ENCODE measurements around the gene BAZ1A. TPM values are rescaled to one million over a fixed set of nuclear protein-coding genes. Genes with fewer than 3 reads are reported as not detected.
"Not testable (repeated sequence)": the region's sequence is repeated elsewhere in the genome, so short reads cannot be mapped to it uniquely, and the experiment has no call there.

BAZ1A gene
- total RNA-seq, 3 donors from 2014 or later: 70.8 to 79.5 (median 77.9) TPM

- peaks cover 57% of the 10 kb centered on the region for H3K4me1 Mint-ChIP-seq (ENCODE audit: low read depth)
These were observed 41.3 kb downstream of the BAZ1A start for GRCh38 chr14:34833549-34834523.

GRCh38 chr14:34826661-34827060, 48.5 kb downstream of the BAZ1A start:
- H3K4me1 Mint-ChIP-seq (ENCODE audit: low read depth): peaks cover 33% of the 10 kb centered on the region
- no peak for DNase-seq
- no peak overlapping the region for H3K4me3 Mint-ChIP-seq
- no peaks in the 10 kb centered on the region for H3K9me3 Mint-ChIP-seq
- ATAC-seq: no peak
- no peaks in the 10 kb centered on the region for H3K27me3 Mint-ChIP-seq (ENCODE audit: low read depth)
- peaks cover 38% of the 10 kb centered on the region for H3K36me3 Mint-ChIP-seq (ENCODE audit: insufficient read depth)

More at GRCh38 chr14:34833549-34834523, 41.3 kb downstream of the BAZ1A start:
- no peak overlapping the region for H3K4me3 Mint-ChIP-seq
- DNase-seq: no peak
- no peaks in the 10 kb centered on the region for H3K27me3 Mint-ChIP-seq (ENCODE audit: low read depth)
- peaks cover 17% of the 10 kb centered on the region for H3K36me3 Mint-ChIP-seq (ENCODE audit: insufficient read depth)
- peak; percentile 14 to 27 for ATAC-seq
- no peaks in the 10 kb centered on the region for H3K9me3 Mint-ChIP-seq

DNA sequence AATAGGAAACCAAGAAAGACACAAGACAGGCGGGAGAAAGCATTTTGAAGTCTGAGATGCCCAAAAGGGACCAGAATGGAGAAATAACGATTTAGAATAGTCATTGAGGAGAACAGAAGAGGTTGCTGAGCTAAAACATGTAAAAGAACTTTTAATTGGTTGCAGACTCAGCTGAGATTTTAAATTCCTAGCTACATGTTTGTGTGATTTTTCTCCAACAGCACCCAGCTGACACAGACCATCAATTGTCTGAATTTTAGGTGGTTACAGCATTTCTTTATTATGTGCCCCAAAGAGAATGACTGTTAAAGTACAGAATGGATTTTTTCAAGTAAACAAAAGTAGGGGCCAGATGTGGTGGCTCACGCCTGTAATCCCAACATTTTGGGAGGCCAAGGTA, 50.3 kb downstream of the BAZ1A start:
- Mint-ChIP-seq H3K4me1 (ENCODE audit: low read depth) (peaks cover 22% of the 10 kb centered on the region), H3K36me3 (ENCODE audit: insufficient read depth) (peaks cover 48% of the 10 kb centered on the region), H3K4me3 (no peak overlapping the region), H3K27me3 (ENCODE audit: low read depth) (no peaks in the 10 kb centered on the region), H3K9me3 (no peaks in the 10 kb centered on the region)
- DNase-seq: no peak
- no peak for ATAC-seq

DNA sequence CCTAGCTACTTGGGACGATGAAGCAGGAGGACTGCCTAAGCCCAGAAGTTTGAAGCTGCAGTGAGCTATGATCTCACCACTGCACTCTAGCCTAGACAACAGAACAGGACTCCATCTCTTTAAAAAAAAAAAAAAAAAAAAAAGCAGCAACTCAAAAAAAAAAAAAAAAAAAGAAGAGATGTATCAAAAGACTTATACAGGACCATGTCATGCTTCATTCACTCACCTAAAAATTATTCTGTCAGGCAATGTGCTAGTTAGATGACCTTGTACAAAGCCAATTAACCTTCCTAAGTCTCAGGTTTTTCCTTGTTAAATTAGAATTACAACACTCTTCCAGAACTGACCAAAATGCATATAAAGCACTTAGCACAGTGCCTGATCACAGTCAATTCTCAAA, 50.9 kb downstream of the BAZ1A start:
- peaks cover 49% of the 10 kb centered on the region for H3K36me3 Mint-ChIP-seq (ENCODE audit: insufficient read depth)
- no peak for ATAC-seq

DNA sequence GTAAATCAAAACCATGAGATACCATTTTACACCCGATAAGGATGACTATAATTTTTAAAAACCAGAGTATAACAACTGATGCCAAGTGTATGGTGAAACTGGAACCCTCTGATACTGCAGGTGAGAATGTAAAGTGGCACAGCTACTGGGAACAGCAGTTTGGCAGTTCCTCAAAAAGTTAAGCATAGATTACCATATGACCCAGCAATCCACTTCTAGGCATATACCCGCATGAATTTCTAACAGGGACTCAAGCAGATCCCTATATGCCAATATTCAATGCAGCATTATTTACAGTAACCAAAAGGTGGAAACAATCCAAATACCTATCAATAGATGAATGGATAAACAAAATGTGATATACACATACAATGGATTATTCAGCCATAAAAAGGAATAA, 57.4 kb downstream of the BAZ1A start:
- DNase-seq (no peak), ATAC-seq (no peak)
- H3K36me3 Mint-ChIP-seq (ENCODE audit: insufficient read depth): peaks cover 31% of the 10 kb centered on the region
- no peak overlapping the region for H3K4me3 Mint-ChIP-seq
- peaks cover 7% of the 10 kb centered on the region for H3K4me1 Mint-ChIP-seq (ENCODE audit: low read depth)
- H3K9me3 Mint-ChIP-seq: no peaks in the 10 kb centered on the region
- H3K27me3 Mint-ChIP-seq (ENCODE audit: low read depth): no peaks in the 10 kb centered on the region

More for the DNA sequence above, 50.9 kb downstream of the BAZ1A start:
- Mint-ChIP-seq H3K9me3 (no peaks in the 10 kb centered on the region), H3K4me1 (ENCODE audit: low read depth) (peaks cover 17% of the 10 kb centered on the region), H3K27me3 (ENCODE audit: low read depth) (no peaks in the 10 kb centered on the region), H3K4me3 (no peak overlapping the region)
- no peak for DNase-seq

DNA sequence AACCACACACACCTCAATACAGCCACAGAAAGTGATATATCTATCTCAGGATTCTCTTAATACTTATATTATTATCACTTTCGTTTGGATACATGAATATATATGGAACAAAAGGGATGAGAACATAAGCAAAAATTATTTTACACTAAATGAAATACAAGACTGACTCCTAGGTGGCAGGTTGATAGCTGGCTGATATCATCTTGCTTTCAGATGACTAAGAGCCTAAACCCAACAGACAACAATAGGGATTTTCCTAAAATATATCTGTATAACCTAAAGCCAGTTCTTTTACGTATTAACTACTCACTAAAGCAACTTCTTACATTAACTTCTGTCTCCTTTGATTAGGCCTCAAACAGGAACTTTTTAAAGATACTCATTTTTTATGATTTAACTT, 65.1 kb downstream of the BAZ1A start:
- Mint-ChIP-seq H3K4me3 (no peak overlapping the region), H3K4me1 (ENCODE audit: low read depth) (peaks cover 16% of the 10 kb centered on the region), H3K9me3 (peaks cover 9% of the 10 kb centered on the region), H3K36me3 (ENCODE audit: insufficient read depth) (peaks cover 33% of the 10 kb centered on the region), H3K27me3 (ENCODE audit: low read depth) (no peaks in the 10 kb centered on the region)
- ATAC-seq (peak in 1 of 2 donors; percentile 43), DNase-seq (no peak)

DNA sequence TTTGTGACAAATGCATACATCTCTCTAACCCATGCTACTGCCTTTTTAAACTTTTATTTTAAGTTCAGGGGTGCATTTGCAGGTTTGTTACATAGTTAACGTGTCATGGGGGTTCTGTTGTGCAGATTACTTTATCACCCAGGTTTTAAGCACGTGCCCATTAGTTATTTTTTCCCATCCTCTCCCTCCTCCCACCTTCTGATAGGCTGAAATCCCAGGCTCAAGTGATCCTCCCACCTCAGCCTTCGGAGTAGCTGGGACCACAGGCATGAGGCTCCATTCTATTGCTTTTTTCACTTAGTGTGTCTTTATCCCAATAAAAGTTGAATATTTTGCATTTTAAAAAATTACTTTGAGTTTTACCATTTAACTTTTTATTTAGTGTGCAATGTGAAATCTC, 68.9 kb downstream of the BAZ1A start:
- no peak for ATAC-seq
- H3K4me3 Mint-ChIP-seq: no peak overlapping the region
- peaks cover 12% of the 10 kb centered on the region for H3K9me3 Mint-ChIP-seq
- H3K4me1 Mint-ChIP-seq (ENCODE audit: low read depth): peaks cover 3% of the 10 kb centered on the region
- H3K36me3 Mint-ChIP-seq (ENCODE audit: insufficient read depth): peaks cover 47% of the 10 kb centered on the region
- H3K27me3 Mint-ChIP-seq (ENCODE audit: low read depth): no peaks in the 10 kb centered on the region
- DNase-seq: no peak

DNA sequence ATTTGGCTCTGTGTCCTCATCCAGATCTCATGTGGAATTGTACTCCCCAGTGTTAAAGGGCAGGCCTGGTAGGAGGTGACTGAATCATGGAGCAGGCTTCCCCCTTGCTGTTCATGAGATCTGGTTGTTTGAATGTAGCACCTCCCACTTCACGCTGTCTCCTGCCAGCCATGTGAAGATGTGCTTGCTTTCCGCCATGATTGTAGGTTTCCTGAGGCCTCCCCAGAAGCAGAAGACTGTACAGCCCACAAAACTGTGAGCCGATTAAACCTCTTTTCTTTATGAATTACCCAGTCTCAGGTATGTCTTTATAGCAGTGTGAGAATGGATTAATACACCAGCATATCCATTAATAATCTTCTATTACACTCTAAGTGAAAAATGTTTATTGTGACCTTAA, 70.2 kb downstream of the BAZ1A start:
- no peak for ATAC-seq
- peaks cover 57% of the 10 kb centered on the region for H3K36me3 Mint-ChIP-seq (ENCODE audit: insufficient read depth)
- H3K9me3 Mint-ChIP-seq: peaks cover 12% of the 10 kb centered on the region
- no peaks in the 10 kb centered on the region for H3K27me3 Mint-ChIP-seq (ENCODE audit: low read depth)
- DNase-seq: no peak
- peaks cover 1% of the 10 kb centered on the region for H3K4me1 Mint-ChIP-seq (ENCODE audit: low read depth)
- H3K4me3 Mint-ChIP-seq: no peak overlapping the region

GRCh38 chr14:34798861-34799260, 76.3 kb downstream of the BAZ1A start:
- H3K36me3 Mint-ChIP-seq (ENCODE audit: insufficient read depth): peaks cover 53% of the 10 kb centered on the region
- ATAC-seq; H3K9me3 Mint-ChIP-seq; H3K4me3 Mint-ChIP-seq; DNase-seq; H3K27me3 Mint-ChIP-seq (ENCODE audit: low read depth); H3K4me1 Mint-ChIP-seq (ENCODE audit: low read depth): not testable (repeated sequence)

DNA sequence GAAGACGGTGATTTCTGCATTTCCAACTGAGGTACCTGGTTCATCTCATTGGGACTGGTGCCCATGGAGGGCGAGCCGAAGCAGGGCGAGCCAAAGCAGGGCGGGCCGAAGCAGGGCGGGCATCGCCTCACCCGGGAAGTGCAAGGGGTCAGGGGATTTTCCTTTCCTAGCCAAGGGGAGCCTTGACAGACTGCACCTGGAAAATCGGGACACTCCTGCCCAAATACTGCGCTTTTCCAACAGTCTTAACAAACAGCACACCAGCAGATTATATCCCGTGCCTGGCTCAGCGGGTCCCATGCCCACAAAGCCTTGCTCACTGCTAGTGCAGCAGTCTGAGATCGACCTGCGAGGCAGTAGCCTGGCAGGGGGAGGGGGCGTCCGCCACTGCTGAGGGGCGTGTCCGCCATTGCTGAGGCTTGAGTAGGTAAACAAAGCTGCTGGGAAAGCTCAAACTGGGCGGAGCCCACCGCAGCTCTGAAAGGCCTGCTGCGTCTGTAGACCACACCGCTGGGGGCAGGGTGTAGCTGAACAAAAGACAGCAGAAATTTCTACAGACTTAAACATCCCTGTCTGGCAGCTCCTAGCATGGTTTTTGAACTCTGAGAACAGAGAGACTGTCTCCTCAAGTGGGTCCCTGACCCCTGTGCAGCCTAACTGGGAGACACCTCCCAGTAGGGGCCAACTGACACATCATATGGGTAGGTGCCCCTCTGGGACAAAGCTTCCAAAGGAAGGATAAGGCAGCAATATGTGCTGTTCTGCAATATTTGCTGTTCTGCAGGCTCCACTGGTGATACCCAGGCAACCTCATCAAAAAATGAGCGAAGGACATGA, 77.2 kb downstream of the BAZ1A start:
- Mint-ChIP-seq H3K4me3 (no peak overlapping the region), H3K36me3 (ENCODE audit: insufficient read depth) (peaks cover 52% of the 10 kb centered on the region), H3K4me1 (ENCODE audit: low read depth) (no peaks in the 10 kb centered on the region), H3K27me3 (ENCODE audit: low read depth) (no peaks in the 10 kb centered on the region), H3K9me3 (no peaks in the 10 kb centered on the region)
- ATAC-seq: no peak
- no peak for DNase-seq

GRCh38 chr14:34796902-34797301, 78.3 kb downstream of the BAZ1A start:
- Mint-ChIP-seq H3K4me3 (no peak overlapping the region), H3K4me1 (ENCODE audit: low read depth) (no peaks in the 10 kb centered on the region), H3K27me3 (ENCODE audit: low read depth) (no peaks in the 10 kb centered on the region), H3K36me3 (ENCODE audit: insufficient read depth) (peaks cover 44% of the 10 kb centered on the region), H3K9me3 (no peaks in the 10 kb centered on the region)
- ATAC-seq: no peak
- no peak for DNase-seq

GRCh38 chr14:34794941-34795340, 80.2 kb downstream of the BAZ1A start:
- ATAC-seq (no peak), DNase-seq (no peak)
- no peaks in the 10 kb centered on the region for H3K27me3 Mint-ChIP-seq (ENCODE audit: low read depth)
- no peaks in the 10 kb centered on the region for H3K9me3 Mint-ChIP-seq
- peaks cover 2% of the 10 kb centered on the region for H3K4me1 Mint-ChIP-seq (ENCODE audit: low read depth)
- H3K4me3 Mint-ChIP-seq: no peak overlapping the region
- peaks cover 42% of the 10 kb centered on the region for H3K36me3 Mint-ChIP-seq (ENCODE audit: insufficient read depth)

GRCh38 chr14:34794217-34794616, 80.9 kb downstream of the BAZ1A start:
- peaks cover 40% of the 10 kb centered on the region for H3K36me3 Mint-ChIP-seq (ENCODE audit: insufficient read depth)
- ATAC-seq: no peak
- no peaks in the 10 kb centered on the region for H3K9me3 Mint-ChIP-seq
- peaks cover 2% of the 10 kb centered on the region for H3K4me1 Mint-ChIP-seq (ENCODE audit: low read depth)
- H3K27me3 Mint-ChIP-seq (ENCODE audit: low read depth): no peaks in the 10 kb centered on the region
- no peak for DNase-seq
- H3K4me3 Mint-ChIP-seq: no peak overlapping the region

DNA sequence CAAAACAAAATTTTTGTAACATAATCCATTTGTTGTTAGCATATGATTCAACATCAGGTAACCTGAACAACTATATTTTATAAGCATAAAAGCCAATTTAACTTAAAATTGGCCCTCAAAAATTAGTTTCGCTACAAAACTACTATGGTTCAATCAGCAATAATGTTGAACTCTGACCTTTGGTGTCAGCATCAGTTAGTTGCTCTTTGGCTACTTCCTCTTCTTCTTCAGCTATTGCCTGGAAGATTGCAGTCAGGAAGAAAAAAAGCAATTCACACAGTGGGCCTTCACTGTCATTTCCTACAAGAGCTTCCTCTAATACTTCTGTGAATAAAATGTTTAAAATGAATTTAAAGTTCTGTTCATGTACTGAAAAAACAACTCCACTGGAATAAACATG, 82.6 kb downstream of the BAZ1A start:
- Mint-ChIP-seq H3K9me3 (no peaks in the 10 kb centered on the region), H3K4me3 (no peak overlapping the region), H3K27me3 (ENCODE audit: low read depth) (no peaks in the 10 kb centered on the region), H3K4me1 (ENCODE audit: low read depth) (peaks cover 2% of the 10 kb centered on the region), H3K36me3 (ENCODE audit: insufficient read depth) (peaks cover 28% of the 10 kb centered on the region)
- ATAC-seq (no peak), DNase-seq (no peak)

All from activated T-cell treated with anti-CD3 and anti-CD28 coated beads, Interleukin-2, amount 50 U/mL, for 4 hours (primary cell).